Adrenal gland (tissue), 12 donors: ENCODE measurements around the gene ISL2. TPM values are rescaled to one million over a fixed set of nuclear protein-coding genes. Genes with fewer than 3 reads are reported as not detected.

Experiments
- DNase-seq, 7 donors: peaks; one replicate each; pipeline ENCODE4 v3.0.0-alpha.2; 2019 to 2020
- H3K27ac ChIP-seq, 5 donors: fragments of 200-600 bp; sonication (generic) in 4 of 5; 1 replicate in 3 of 5; 2 replicates in 2 of 5; pipeline versions ENCODE4 v1.5.1 to v1.8.0; 2016 to 2020; ENCODE audit warnings: mild to moderate bottlenecking in 1 of 5
- H3K27me3 ChIP-seq: fragments of 200-600 bp; 2 replicates; pipeline ENCODE4 v1.8.0; 2021
- H3K36me3 ChIP-seq, 2 donors: fragments of 200-600 bp; replicated peaks in 1 of 2; 1 replicate in 1 of 2; 2 replicates in 1 of 2; pipeline versions ENCODE4 v1.5.1 to v1.8.0; 2018 to 2022
- H3K4me1 ChIP-seq, 2 donors: fragments of 200-600 bp; replicated peaks in 1 of 2; 1 replicate in 1 of 2; 2 replicates in 1 of 2; pipeline versions ENCODE4 v1.5.1 to v1.8.0; 2018 to 2021
- H3K4me3 ChIP-seq, 4 donors: fragments of 200-600 bp; sonication (generic) in 3 of 4; one replicate each; pipeline ENCODE4 v1.5.1; 2016 to 2018
- H3K9me3 ChIP-seq, 3 donors: fragments of 200-600 bp; sonication (generic) in 1 of 3; replicated peaks in 1 of 3; 1 replicate in 2 of 3; 2 replicates in 1 of 3; pipeline versions ENCODE4 v1.5.1 to v1.8.0; 2016 to 2021
- POLR2A ChIP-seq, 2 donors: fragments of 450-650 bp; IDR thresholded peaks; one replicate each; pipeline ENCODE4 v1.6.1; 2017; ENCODE audit warnings: antibody characterized with exemption in 2 of 2, mild to moderate bottlenecking in 2 of 2, moderate library complexity in 1 of 2
- WGBS, 4 donors: extraction: QIAGEN DNeasy Blood & Tissue Kit in 2 of 4; methylation state at CpG; one replicate each; pipeline versions ENCODE4 v1.1.5 to v1.1.7; 2013 to 2017; 5-methylcytosine and 5-hydroxymethylcytosine counted together
- intact Hi-C, 2 donors: fragments of 100-400 bp; cut with DNase I; formaldehyde crosslinking; loops; one replicate each; pipeline versions ENCODE4 v1.14.1 to v1.15.0; 2022 to 2023
- polyA plus RNA-seq, 3 donors: library from polyadenylated mRNA; stranded (reverse); fragments of 200-250 nt in 2 of 3; fragments of 350-450 nt in 1 of 3; fragmentation: Illumina TruSeq in 1 of 3; extraction: RNeasy Lipid Tissue Mini Kit (QIAGEN cat#74804) in 1 of 3; gene quantifications; one replicate each; pipeline ENCODE4 v1.2.3, GENCODE V29; 2013 to 2014
- total RNA-seq, 9 donors: library from RNA; depleted of rRNA in 4 of 9; stranded (reverse); fragments of >200 nt in 4 of 9; fragments of 120-200 nt in 1 of 9; fragmentation: NEBNext Ultra II Directional in 1 of 9; extraction: Animal tissue kit (Norgen Biotek cat#: 25700) in 1 of 9; gene quantifications; one replicate each; pipeline versions ENCODE4 v1.1.0 to v1.2.4, GENCODE V29; 2013 to 2023
- TF ChIP-seq, protein P1 (sequence below), 6 experiments: fragments of 450-650 bp in 4 of 6; fragments of 200-600 bp in 2 of 6; sonication (generic) in 1 of 6; IDR thresholded peaks; 1 replicate in 5 of 6; 2 replicates in 1 of 6; pipeline versions ENCODE4 v1.5.1 to v1.8.0; 2016 to 2021; ENCODE audit warnings: antibody characterized with exemption in 6 of 6, mild to moderate bottlenecking in 2 of 6, moderate library complexity in 1 of 6
- donor health status: healthy with polysubstance abuse.
- donor health status: Bipolar disorder and iron deficiency.
- donor health status: DM: yes; HTN: yes; CAD: no.
- donor health status: DM: no; HTN: no; CAD: no.
- donor health status: DM: no; HTN: no; CAD: no.
- donor health status: DM: yes; HTN: yes; CAD: no.

The ISL2 gene
- total and polyA plus RNA-seq, 12 donors = 0.03 to 0.11 TPM; not detected in 10

DNA sequence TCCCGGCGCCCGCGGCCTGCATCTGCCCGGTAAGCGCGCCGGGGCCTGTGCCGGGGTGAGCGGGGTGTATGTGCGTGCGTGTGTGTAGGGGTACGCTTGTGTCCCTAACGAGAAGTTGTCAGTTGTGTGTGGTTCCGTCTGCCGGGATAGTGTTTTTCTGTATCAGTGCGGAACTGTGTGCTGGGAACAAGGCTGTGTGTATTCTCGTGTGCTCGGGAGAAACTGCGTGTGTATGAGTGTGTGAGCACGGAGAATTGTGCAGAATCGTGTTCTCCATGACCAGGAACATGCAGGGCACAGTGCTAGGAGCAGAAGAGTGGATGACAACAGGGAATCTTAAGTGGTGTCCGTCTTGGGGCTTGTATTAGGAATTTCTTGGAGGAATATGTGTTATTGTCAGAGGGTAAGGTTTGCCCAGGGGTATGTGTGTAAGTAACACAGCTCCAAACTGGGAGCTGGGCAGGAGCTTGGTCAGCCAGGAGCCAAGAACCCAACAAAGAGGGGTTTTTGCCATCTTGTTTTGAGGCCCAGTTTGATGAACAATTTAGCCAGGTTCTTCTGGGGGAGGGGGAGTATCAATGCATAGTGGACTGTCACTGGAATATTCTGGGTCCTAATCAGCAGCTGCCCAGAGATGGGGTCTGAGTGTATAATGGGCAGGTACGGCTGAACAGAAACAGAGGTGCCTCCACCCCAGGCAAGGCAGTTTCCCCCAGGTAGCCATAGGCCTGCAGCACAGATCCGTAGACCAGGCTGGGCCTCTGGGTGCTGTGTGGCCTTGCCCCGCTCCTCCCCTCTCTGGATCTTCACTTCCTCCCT is 2.1 kb downstream of the ISL2 start:
- Histone ChIP-seq H3K36me3 (no peaks in the 10 kb centered on the region), H3K9me3 (no peaks in the 10 kb centered on the region), H3K27ac (no peak overlapping the region), H3K4me1 (peaks cover 27 to 47% of the 10 kb centered on the region in 2 donors), H3K4me3 (no peak overlapping the region), H3K27me3 (peaks cover 98% of the 10 kb centered on the region)
- no peak for DNase-seq
- WGBS, 4 donors = 41 to 69% (median 51%) methylated on average over 19 to 26 of the region's 26 CpGs
- TF ChIP-seq, protein P1, sequence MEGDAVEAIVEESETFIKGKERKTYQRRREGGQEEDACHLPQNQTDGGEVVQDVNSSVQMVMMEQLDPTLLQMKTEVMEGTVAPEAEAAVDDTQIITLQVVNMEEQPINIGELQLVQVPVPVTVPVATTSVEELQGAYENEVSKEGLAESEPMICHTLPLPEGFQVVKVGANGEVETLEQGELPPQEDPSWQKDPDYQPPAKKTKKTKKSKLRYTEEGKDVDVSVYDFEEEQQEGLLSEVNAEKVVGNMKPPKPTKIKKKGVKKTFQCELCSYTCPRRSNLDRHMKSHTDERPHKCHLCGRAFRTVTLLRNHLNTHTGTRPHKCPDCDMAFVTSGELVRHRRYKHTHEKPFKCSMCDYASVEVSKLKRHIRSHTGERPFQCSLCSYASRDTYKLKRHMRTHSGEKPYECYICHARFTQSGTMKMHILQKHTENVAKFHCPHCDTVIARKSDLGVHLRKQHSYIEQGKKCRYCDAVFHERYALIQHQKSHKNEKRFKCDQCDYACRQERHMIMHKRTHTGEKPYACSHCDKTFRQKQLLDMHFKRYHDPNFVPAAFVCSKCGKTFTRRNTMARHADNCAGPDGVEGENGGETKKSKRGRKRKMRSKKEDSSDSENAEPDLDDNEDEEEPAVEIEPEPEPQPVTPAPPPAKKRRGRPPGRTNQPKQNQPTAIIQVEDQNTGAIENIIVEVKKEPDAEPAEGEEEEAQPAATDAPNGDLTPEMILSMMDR (IDR thresholded peaks at IDR 0.05) = no peak
- no peak for TF ChIP-seq POLR2A (IDR thresholded peaks at IDR 0.05)
- intact Hi-C loops = no loop called here

DNA sequence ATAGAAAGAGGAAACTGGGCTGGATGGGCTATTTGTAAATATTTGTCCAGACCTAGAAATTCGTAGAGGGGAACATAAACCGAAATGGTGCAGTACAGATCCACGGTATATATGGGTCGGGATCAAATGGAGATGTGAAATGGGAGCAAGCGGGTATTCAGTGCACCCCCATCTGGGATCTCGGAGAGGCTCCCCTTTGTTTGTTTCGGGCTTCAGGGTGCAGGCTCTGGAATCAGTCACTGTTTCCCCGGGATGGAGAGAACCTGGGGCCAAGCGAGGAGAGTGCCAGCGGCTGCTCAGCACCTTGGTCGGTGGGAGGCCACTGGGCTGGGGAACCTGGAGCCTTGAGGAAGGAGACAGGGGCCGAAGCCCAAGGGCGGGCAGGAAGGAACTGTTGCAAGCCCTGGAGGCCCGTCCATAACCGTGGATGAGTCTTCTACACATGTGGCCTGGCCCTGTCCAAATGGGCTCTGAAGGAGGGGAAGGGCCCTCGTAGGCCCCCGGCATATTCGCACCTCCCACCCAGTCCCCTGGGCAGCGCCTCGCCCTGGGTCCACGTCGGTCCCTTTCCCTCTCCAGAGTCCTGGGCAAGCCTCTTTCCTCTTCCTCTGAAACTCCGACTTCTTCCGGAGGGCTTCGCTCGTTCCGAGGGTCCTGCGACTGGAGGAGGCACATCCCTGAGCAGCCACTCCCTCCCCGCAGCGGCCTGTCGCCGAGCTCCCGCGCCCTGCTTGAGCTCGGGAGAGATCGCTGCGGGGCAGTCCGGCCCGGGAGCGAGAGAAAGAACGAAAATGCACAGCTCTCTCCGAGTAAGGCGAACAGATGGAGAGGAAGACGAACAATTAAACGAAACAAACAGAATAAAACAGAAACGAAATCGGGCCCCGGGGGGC is 3.0 kb downstream of the ISL2 start:
- Histone ChIP-seq H3K4me1 (peaks cover 27 to 47% of the 10 kb centered on the region in 2 donors), H3K27ac (no peak overlapping the region)

DNA sequence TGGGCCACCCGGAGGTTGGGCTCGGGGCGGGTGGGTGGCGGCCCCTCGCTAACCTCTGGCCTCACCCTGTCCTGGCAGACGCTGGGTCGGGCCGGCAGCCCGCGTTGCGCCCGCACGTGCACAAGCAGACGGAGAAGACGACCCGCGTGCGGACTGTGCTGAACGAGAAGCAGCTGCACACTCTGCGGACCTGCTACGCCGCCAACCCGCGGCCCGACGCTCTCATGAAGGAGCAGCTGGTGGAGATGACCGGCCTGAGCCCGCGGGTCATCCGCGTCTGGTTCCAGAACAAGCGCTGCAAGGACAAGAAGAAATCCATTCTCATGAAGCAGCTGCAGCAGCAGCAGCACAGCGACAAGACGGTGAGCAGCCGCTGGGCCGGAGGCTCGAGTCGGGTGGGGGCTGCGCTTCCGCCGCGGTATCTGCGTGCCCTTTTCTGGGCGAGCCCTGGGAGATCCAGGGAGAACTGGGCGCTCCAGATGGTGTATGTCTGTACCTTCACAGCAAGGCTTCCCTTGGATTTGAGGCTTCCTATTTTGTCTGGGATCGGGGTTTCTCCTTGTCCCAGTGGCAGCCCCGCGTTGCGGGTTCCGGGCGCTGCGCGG is 3.7 kb downstream of the ISL2 start:
- Histone ChIP-seq H3K27ac (no peak overlapping the region), H3K4me1 (peaks cover 27 to 47% of the 10 kb centered on the region in 2 donors), H3K9me3 (no peaks in the 10 kb centered on the region), H3K36me3 (no peaks in the 10 kb centered on the region), H3K4me3 (peak overlapping the region in 2 of 4 donors; percentile 8 to 57), H3K27me3 (peaks cover 100% of the 10 kb centered on the region)
- WGBS, 4 donors = 2% methylated on average over 43 to 53 of the region's 53 CpGs; no CpG with 5 or more reads in 1 of the 4 donors
- peak in 3 of 7 donors; percentile 30 to 43 (median 39) for DNase-seq
- TF ChIP-seq, protein P1 (IDR thresholded peaks at IDR 0.05) = no peak
- no peak for TF ChIP-seq POLR2A (IDR thresholded peaks at IDR 0.05)
- intact Hi-C loops = no loop called here

More for the DNA sequence above, 3.0 kb downstream of the ISL2 start:
- TF ChIP-seq POLR2A (IDR thresholded peaks at IDR 0.05) = no peak
- TF ChIP-seq, protein P1 (IDR thresholded peaks at IDR 0.05) = no peak
- H3K36me3 ChIP-seq = no peaks in the 10 kb centered on the region
- 17 to 21% (median 20%) methylated on average over 31 to 48 of the region's 48 CpGs for WGBS, 4 donors
- no peak for DNase-seq
- H3K27me3 ChIP-seq = peaks cover 98% of the 10 kb centered on the region
- intact Hi-C loops = no loop called here
- peak overlapping the region in 2 of 4 donors; percentile 8 to 57 for H3K4me3 ChIP-seq
- no peaks in the 10 kb centered on the region for H3K9me3 ChIP-seq
